IMR-90 (cell line): ENCODE results near the gene DNM2. TPM values are rescaled to one million over a fixed set of nuclear protein-coding genes. Genes with fewer than 3 reads are reported as not detected.

ENCODE experiments used
- ATAC-seq: fragments of 200-7000 bp; cut with Tn5 transposase; 2 replicates; pipeline ENCODE4 v1.9.1; 2020; ENCODE audit warnings: low read depth, mild to moderate bottlenecking, moderate library complexity
- BruUV-seq: library from RNA; stranded (reverse); fragments of 400-500 nt; replicated peaks from 2 replicates; lab custom pipeline; 2021; lab: Mats Ljungman, UMichigan
- CTCF ChIA-PET: fragments of 300-600 bp; formaldehyde crosslinking; extraction: SDS; loops from one replicate; lab custom pipeline; 2021; ENCODE audit warnings: antibody characterized with exemption; lab: Yijun Ruan, JAX
- POLR2A ChIA-PET: fragments of 300-600 bp; sonication (Branson Sonifier 250); formaldehyde crosslinking; loops from one replicate; lab custom pipeline; 2022; ENCODE audit warnings: antibody characterized with exemption; ENCODE audit not compliant: unreplicated experiment; lab: Charles Lee
- DNase-seq: peaks from one replicate; pipeline ENCODE4 v3.0.0; 2013
- H2AFZ ChIP-seq: replicated peaks from 2 replicates; pipeline ENCODE3; 2013; ENCODE audit warnings: low read length, mild to moderate bottlenecking; ENCODE audit not compliant: poor library complexity
- H2AK5ac ChIP-seq: 2 replicates; pipeline ENCODE4 v1.6.1; 2013; ENCODE audit warnings: low read depth, low read length, inconsistent platforms
- H2AK9ac ChIP-seq: replicated peaks from 2 replicates; pipeline ENCODE3; 2013; ENCODE audit warnings: mild to moderate bottlenecking, low read depth, low read length, moderate library complexity; ENCODE audit not compliant: poor library complexity
- H2BK120ac ChIP-seq: 2 replicates; pipeline ENCODE4 v1.6.1; 2013; ENCODE audit warnings: low read depth, low read length, inconsistent platforms
- H2BK15ac ChIP-seq: 3 replicates; pipeline ENCODE4 v1.6.1; 2013; ENCODE audit warnings: low read depth, low read length, inconsistent platforms
- H2BK20ac ChIP-seq: 2 replicates; pipeline ENCODE4 v1.6.1; 2013; ENCODE audit warnings: low read depth, mild to moderate bottlenecking, inconsistent platforms, low read length, moderate library complexity
- H2BK5ac ChIP-seq: 2 replicates; pipeline ENCODE4 v1.6.1; 2013; ENCODE audit warnings: mild to moderate bottlenecking, low read depth, low read length, inconsistent platforms; ENCODE audit not compliant: poor library complexity, severe bottlenecking
- H3K14ac ChIP-seq: replicated peaks from 2 replicates; pipeline ENCODE4 v1.6.1; 2013; ENCODE audit warnings: low read depth, low read length, inconsistent platforms
- H3K18ac ChIP-seq: 2 replicates; pipeline ENCODE4 v1.6.1; 2013; ENCODE audit warnings: low read depth, low read length, control low read depth
- H3K23ac ChIP-seq: 2 replicates; pipeline ENCODE4 v1.6.1; 2013; ENCODE audit warnings: low read depth, low read length, inconsistent platforms
- H3K27ac ChIP-seq: 2 replicates; pipeline ENCODE4 v1.5.1; 2013; ENCODE audit warnings: mild to moderate bottlenecking, control low read depth, low read length; ENCODE audit not compliant: insufficient read depth
- H3K27me3 ChIP-seq: 2 replicates; pipeline ENCODE4 v1.6.1; 2013; ENCODE audit warnings: low read length; ENCODE audit not compliant: control insufficient read depth, insufficient read depth
- H3K36me3 ChIP-seq: 2 replicates; pipeline ENCODE4 v1.6.1; 2013; ENCODE audit warnings: low read length, mixed read lengths; ENCODE audit not compliant: control insufficient read depth, insufficient read depth
- H3K4ac ChIP-seq: 2 replicates; pipeline ENCODE4 v1.6.1; 2013; ENCODE audit warnings: low read depth, low read length, inconsistent platforms
- H3K4me1 ChIP-seq: 2 replicates; pipeline ENCODE4 v1.6.1; 2013; ENCODE audit warnings: low read length, mixed read lengths; ENCODE audit not compliant: control insufficient read depth, insufficient read depth
- H3K4me2 ChIP-seq: 2 replicates; pipeline ENCODE4 v1.6.1; 2013; ENCODE audit warnings: low read depth, mild to moderate bottlenecking, control low read depth, low read length, moderate library complexity
- H3K4me3 ChIP-seq: 2 replicates; pipeline ENCODE4 v1.5.1; 2013; ENCODE audit warnings: low read depth, mild to moderate bottlenecking, control low read depth, low read length, moderate library complexity; ENCODE audit not compliant: insufficient read depth
- H3K56ac ChIP-seq: 2 replicates; pipeline ENCODE4 v1.6.1; 2013; ENCODE audit warnings: low read length, inconsistent platforms; ENCODE audit not compliant: insufficient read depth; ENCODE audit errors: extremely low read depth
- H3K79me1 ChIP-seq, 2 experiments: 2 replicates each; pipeline ENCODE4 v1.6.1; 2013; ENCODE audit warnings: low read length in 2 of 2, inconsistent platforms in 1 of 2, low read depth in 1 of 2
- H3K9ac ChIP-seq: 2 replicates; pipeline ENCODE4 v1.6.1; 2013; ENCODE audit warnings: low read depth, low read length, control low read depth
- H3K9me1 ChIP-seq: 2 replicates; pipeline ENCODE4 v1.6.1; 2013; ENCODE audit warnings: low read length, inconsistent platforms; ENCODE audit not compliant: insufficient read depth
- H3K9me3 ChIP-seq: 2 replicates; pipeline ENCODE4 v1.6.1; 2013; ENCODE audit warnings: low read length; ENCODE audit not compliant: control insufficient read depth, insufficient read depth
- H4K20me1 ChIP-seq: 2 replicates; pipeline ENCODE4 v1.6.1; 2013; ENCODE audit warnings: low read length, inconsistent platforms; ENCODE audit not compliant: insufficient read depth
- H4K5ac ChIP-seq: 2 replicates; pipeline ENCODE4 v1.6.1; 2013; ENCODE audit warnings: mild to moderate bottlenecking, low read depth, low read length, control low read depth
- H4K8ac ChIP-seq, 2 experiments: 2 replicates each; pipeline ENCODE4 v1.6.1; 2013; ENCODE audit warnings: low read depth in 2 of 2, low read length in 2 of 2, control low read depth in 1 of 2, inconsistent platforms in 1 of 2
- H4K91ac ChIP-seq: 2 replicates; pipeline ENCODE4 v1.6.1; 2013; ENCODE audit warnings: low read depth, low read length, inconsistent platforms; ENCODE audit not compliant: insufficient read depth
- FOS ChIP-seq: fragments of 150-350 bp; IDR thresholded peaks from 2 replicates; pipeline ENCODE4 v1.6.1; 2016; ENCODE audit warnings: low read depth, low read length
- MXI1 ChIP-seq: IDR thresholded peaks from 2 replicates; pipeline ENCODE4 v1.6.1; 2012; ENCODE audit warnings: low read depth, mild to moderate bottlenecking, low read length, moderate library complexity, borderline replicate concordance
- RAD21 ChIP-seq: IDR thresholded peaks from 2 replicates; pipeline ENCODE4 v1.6.1; 2012; ENCODE audit warnings: low read length, improper control_type of control experiment
- SMC3 ChIP-seq: fragments of 150-350 bp; IDR thresholded peaks from 2 replicates; pipeline ENCODE4 v1.6.1; 2016; ENCODE audit warnings: low read depth, mild to moderate bottlenecking, antibody characterized with exemption, low read length, moderate library complexity
- WGBS, 2 experiments: methylation state at CpG; one replicate each; pipeline versions ENCODE4 v1.1.5 to v1.1.7; 2013; ENCODE audit warnings: missing lambda C conversion rate in 2 of 2; ENCODE audit not compliant: insufficient read length in 1 of 2; ENCODE audit errors: extremely low coverage in 2 of 2; 5-methylcytosine and 5-hydroxymethylcytosine counted together
- dilution Hi-C: fragments of 300-500 bp; cut with HindIII; formaldehyde crosslinking; loops from one replicate; pipeline ENCODE4 v1.14.3; 2018; ENCODE audit warnings: low sequenced_read_pairs; ENCODE audit not compliant: unreplicated experiment
- in situ Hi-C: fragments of 300-500 bp; cut with MboI; formaldehyde crosslinking; loops from 3 replicates; pipeline ENCODE4 v1.14.3; 2019; ENCODE audit warnings: low sequenced_read_pairs, inconsistent platforms, mixed read lengths
- intact Hi-C: fragments of 100-400 bp; cut with micrococcal nuclease; formaldehyde crosslinking; loops from 2 replicates; pipeline ENCODE4 v1.10.0; 2022
- polyA plus RNA-seq, 3 experiments: library from polyadenylated mRNA; depleted of rRNA; stranded (reverse); fragments of >200 nt; gene quantifications; 2 replicates each; pipeline ENCODE4 v1.2.3, GENCODE V29; 2012; ENCODE audit warnings: low replicate concordance in 1 of 3
- total RNA-seq: library from RNA; depleted of rRNA; stranded (reverse); fragments of >200 nt; gene quantifications from 2 replicates; pipeline ENCODE4 v1.2.3, GENCODE V29; 2012

Gene DNM2
- total and polyA plus RNA-seq, 2 of the 4 experiments (the other 2 are of a cell fraction), result 55.6 to 74.2 TPM

DNA sequence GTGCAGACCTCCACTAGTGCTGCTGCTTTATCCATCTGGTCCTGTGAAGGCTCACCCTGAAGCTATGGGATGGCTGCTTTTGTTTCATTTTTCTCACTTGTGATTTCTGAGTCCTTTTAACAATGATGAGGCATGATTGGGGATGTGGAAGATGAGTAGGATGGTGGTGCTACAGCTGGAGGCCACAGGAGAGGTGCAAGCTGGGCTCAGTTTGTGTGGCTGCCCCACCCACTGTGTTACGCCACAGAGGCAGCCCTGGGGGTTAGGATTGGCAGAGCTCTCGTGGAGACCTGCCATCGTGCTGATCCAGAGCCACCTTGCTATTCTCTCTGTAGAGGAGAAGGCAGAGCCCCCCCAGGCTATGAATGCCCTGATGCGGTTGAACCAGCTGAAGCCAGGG is 36.2 kb upstream of the DNM2 start:
- Histone ChIP-seq H3K4me3 (no peak overlapping the region), H3K79me1 (peaks cover 52 to 79% of the 10 kb centered on the region in 2 experiments), H2BK15ac (no peak overlapping the region), H2BK120ac (no peak overlapping the region), H2AK5ac (no peak overlapping the region), H3K4ac (no peak overlapping the region), H3K36me3 (peaks cover 91% of the 10 kb centered on the region), H2AFZ (no peak overlapping the region), H3K27ac (no peak overlapping the region), H3K4me2 (no peak overlapping the region), H3K9me3 (no peaks in the 10 kb centered on the region), H4K8ac (no peak overlapping the region), H2AK9ac (no peak overlapping the region), H2BK20ac (no peak overlapping the region), H3K9me1 (no peaks in the 10 kb centered on the region), H4K20me1 (peaks cover 76% of the 10 kb centered on the region), H3K18ac (no peak overlapping the region), H3K56ac (no peak overlapping the region), H3K14ac (no peak overlapping the region), H2BK5ac (no peak overlapping the region), H3K9ac (no peak overlapping the region), H4K91ac (no peak overlapping the region), H3K27me3 (no peaks in the 10 kb centered on the region), H4K5ac (no peak overlapping the region), H3K4me1 (no peaks in the 10 kb centered on the region), H3K23ac (no peak overlapping the region)
- dilution Hi-C loops, result no loop called here
- intact Hi-C loops, result no loop called here
- no TSS peak for BruUV-seq
- DNase-seq (no peak), ATAC-seq (no peak)
- TF ChIP-seq FOS (no peak), SMC3 (no peak), MXI1 (no peak), RAD21 (no peak)
- WGBS, 2 experiments, result 100% methylated on average over 2 of the region's 4 CpGs; no CpG with 5 or more reads in 1 of the 2 experiments
- in situ Hi-C loops, result no loop called here
- POLR2A ChIA-PET, result no interaction called here
- CTCF ChIA-PET, result interaction anchor here (0.5 kb wide), 1 partner anchor 103 kb away, joined by 5 read pairs; no protein-coding TSS in a partner anchor
